Stimulated activated CD4-positive, alpha-beta T cell treated with anti-CD3 and anti-CD28 coated beads, Interleukin-2, amount 100 ng/mL, for 4 hours (primary cell): ENCODE data around the gene CACNA2D3.

Experiments used
- DNase-seq: peaks from one replicate; pipeline ENCODE4 v3.0.0-alpha.2; 2020; ENCODE audit warnings: low read depth

The CACNA2D3 gene

GRCh38 chr3:54928046-54928770 is 805.9 kb downstream of the CACNA2D3 start, which contains the start of gene LRTM1:
Gene LRTM1, minus strand, starts transcription at chr3:54928059. Its CDS starts 148 bp downstream, at chr3:54927911.
- no peak for DNase-seq

- DNase-seq = no peak
Observed at GRCh38 chr3:54931182-54931581, 808.8 kb downstream of the CACNA2D3 start.

- DNase-seq = no peak
Observed at GRCh38 chr3:54932606-54933005, 810.3 kb downstream of the CACNA2D3 start.

GRCh38 chr3:54935869-54936268 is 813.5 kb downstream of the CACNA2D3 start:
- no peak for DNase-seq

- no peak for DNase-seq
Observed at GRCh38 chr3:54936561-54936960, 814.2 kb downstream of the CACNA2D3 start.

- DNase-seq = no peak
Observed at GRCh38 chr3:54939557-54940300, 817.4 kb downstream of the CACNA2D3 start.

GRCh38 chr3:54940971-54941370 is 818.6 kb downstream of the CACNA2D3 start:
- DNase-seq = no peak

GRCh38 chr3:54941690-54942362 is 819.5 kb downstream of the CACNA2D3 start:
- no peak for DNase-seq

- DNase-seq = no peak
Observed at GRCh38 chr3:54949491-54950044, 827.2 kb downstream of the CACNA2D3 start.

- no peak for DNase-seq
Observed at GRCh38 chr3:54950391-54951003, 828.1 kb downstream of the CACNA2D3 start.

- DNase-seq = no peak
Observed at GRCh38 chr3:54951405-54951804, 829.1 kb downstream of the CACNA2D3 start.

GRCh38 chr3:54954022-54954421 is 831.7 kb downstream of the CACNA2D3 start:
- no peak for DNase-seq

GRCh38 chr3:54954521-54954920 is 832.2 kb downstream of the CACNA2D3 start:
- no peak for DNase-seq

- DNase-seq = no peak
Observed at GRCh38 chr3:54955496-54955895, 833.1 kb downstream of the CACNA2D3 start.

GRCh38 chr3:54955941-54956340 is 833.6 kb downstream of the CACNA2D3 start:
- DNase-seq = no peak

- no peak for DNase-seq
Observed at GRCh38 chr3:54957711-54958110, 835.4 kb downstream of the CACNA2D3 start.

GRCh38 chr3:54960082-54960481 is 837.7 kb downstream of the CACNA2D3 start:
- no peak for DNase-seq

GRCh38 chr3:54960701-54961100 is 838.3 kb downstream of the CACNA2D3 start:
- DNase-seq = no peak

- no peak for DNase-seq
Observed at GRCh38 chr3:54962200-54962599, 839.8 kb downstream of the CACNA2D3 start.

- DNase-seq = no peak
Observed at GRCh38 chr3:54963641-54964040, 841.3 kb downstream of the CACNA2D3 start.

GRCh38 chr3:54964081-54964480 is 841.7 kb downstream of the CACNA2D3 start:
- no peak for DNase-seq

GRCh38 chr3:54965746-54966145 is 843.4 kb downstream of the CACNA2D3 start:
- no peak for DNase-seq
